Measurements from ENCODE around the gene FBRSL1.

DNA sequence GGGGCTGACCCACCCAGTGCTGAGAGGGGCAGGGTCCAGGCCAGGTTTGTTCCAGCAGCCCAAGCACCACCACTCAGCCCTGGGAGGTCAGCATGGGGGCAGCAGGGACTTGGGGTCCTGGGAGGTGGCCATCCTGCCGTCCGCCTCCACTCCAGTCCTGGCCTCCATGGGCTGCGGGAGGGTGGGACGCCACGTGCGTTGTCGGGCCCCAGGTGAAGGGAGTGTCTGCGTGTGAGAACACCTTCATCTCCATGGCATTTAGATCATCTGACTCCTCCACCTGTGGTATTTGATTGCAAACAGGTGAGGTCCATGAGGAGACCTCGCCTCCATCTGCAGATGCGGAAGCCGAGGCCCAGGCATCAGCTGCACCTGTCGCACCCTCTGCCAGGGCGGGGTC, 44.1 kb downstream of the FBRSL1 start:
- no peak for TF ChIP-seq POLR2A (IDR thresholded peaks at IDR 0.05; ENCODE audit: low read depth, low read length)
- TF ChIP-seq, protein P1, sequence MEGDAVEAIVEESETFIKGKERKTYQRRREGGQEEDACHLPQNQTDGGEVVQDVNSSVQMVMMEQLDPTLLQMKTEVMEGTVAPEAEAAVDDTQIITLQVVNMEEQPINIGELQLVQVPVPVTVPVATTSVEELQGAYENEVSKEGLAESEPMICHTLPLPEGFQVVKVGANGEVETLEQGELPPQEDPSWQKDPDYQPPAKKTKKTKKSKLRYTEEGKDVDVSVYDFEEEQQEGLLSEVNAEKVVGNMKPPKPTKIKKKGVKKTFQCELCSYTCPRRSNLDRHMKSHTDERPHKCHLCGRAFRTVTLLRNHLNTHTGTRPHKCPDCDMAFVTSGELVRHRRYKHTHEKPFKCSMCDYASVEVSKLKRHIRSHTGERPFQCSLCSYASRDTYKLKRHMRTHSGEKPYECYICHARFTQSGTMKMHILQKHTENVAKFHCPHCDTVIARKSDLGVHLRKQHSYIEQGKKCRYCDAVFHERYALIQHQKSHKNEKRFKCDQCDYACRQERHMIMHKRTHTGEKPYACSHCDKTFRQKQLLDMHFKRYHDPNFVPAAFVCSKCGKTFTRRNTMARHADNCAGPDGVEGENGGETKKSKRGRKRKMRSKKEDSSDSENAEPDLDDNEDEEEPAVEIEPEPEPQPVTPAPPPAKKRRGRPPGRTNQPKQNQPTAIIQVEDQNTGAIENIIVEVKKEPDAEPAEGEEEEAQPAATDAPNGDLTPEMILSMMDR (IDR thresholded peaks at IDR 0.05; ENCODE audit: extremely low read depth in 1 of 2, insufficient read depth in 1 of 2, low read depth in 1 of 2, low read length in 2 of 2), result no peak
